HepG2 (cell line): ENCODE measurements around the gene AGER. TPM values are rescaled to one million over a fixed set of nuclear protein-coding genes. Genes with fewer than 3 reads are reported as not detected.
A peak's percentile ranks its signal among the peaks of the same experiment; 100 is the strongest.

Experiments used
- CREM ChIP-seq, 2 experiments: sonication (generic) in 1 of 2; formaldehyde crosslinking in 1 of 2; IDR thresholded peaks; 2 replicates each; pipeline versions ENCODE4 v1.4.0 to v1.6.1; 2016 to 2020; ENCODE audit warnings: antibody characterized with exemption in 1 of 2, mild to moderate bottlenecking in 1 of 2, missing genetic modification reagents in 1 of 2
- DNMT1 ChIP-seq: sonication (generic); formaldehyde crosslinking; IDR thresholded peaks from 2 replicates; pipeline ENCODE4 v1.5.1; 2020; ENCODE audit warnings: mild to moderate bottlenecking, missing genetic modification reagents
- KAT7 ChIP-seq: IDR thresholded peaks from 2 replicates; pipeline ENCODE4 v1.6.1; 2018; ENCODE audit warnings: borderline replicate concordance, missing compliant biosample characterization
- MXD4 ChIP-seq: IDR thresholded peaks from 2 replicates; pipeline ENCODE4 v1.6.1; 2016; ENCODE audit warnings: mild to moderate bottlenecking, missing biosample characterization, missing genetic modification reagents
- NFKB2 ChIP-seq: sonication (generic); formaldehyde crosslinking; IDR thresholded peaks from 2 replicates; pipeline ENCODE4 v1.4.0; 2020; ENCODE audit warnings: missing genetic modification reagents, borderline replicate concordance
- NR2F6 ChIP-seq, 2 experiments: IDR thresholded peaks; 2 replicates each; pipeline ENCODE4 v1.6.1; 2016; ENCODE audit warnings: antibody characterized with exemption in 1 of 2, mild to moderate bottlenecking in 1 of 2
- RBM22 ChIP-seq: fragments of 200-400 bp; formaldehyde crosslinking; optimal IDR thresholded peaks from 2 replicates; pipeline ENCODE3; 2017; ENCODE audit warnings: mild to moderate bottlenecking, low read length, moderate library complexity
- RFXAP ChIP-seq: sonication (generic); formaldehyde crosslinking; IDR thresholded peaks from 2 replicates; pipeline ENCODE4 v1.4.0; 2020; ENCODE audit warnings: missing genetic modification reagents, borderline replicate concordance
- RXRB ChIP-seq: IDR thresholded peaks from 2 replicates; pipeline ENCODE4 v1.6.1; 2016; ENCODE audit warnings: borderline replicate concordance, missing genetic modification reagents, missing compliant biosample characterization
- SNAPC5 ChIP-seq: sonication (generic); formaldehyde crosslinking; IDR thresholded peaks from 2 replicates; pipeline ENCODE4 v1.8.1; 2023; ENCODE audit warnings: mild to moderate bottlenecking, missing genetic modification reagents, borderline replicate concordance
- SP1 ChIP-seq, 2 experiments: fragments of 450-650 bp in 1 of 2; sonication (generic) in 1 of 2; formaldehyde crosslinking in 1 of 2; IDR thresholded peaks; 2 replicates each; pipeline versions ENCODE4 v1.4.0 to v1.6.1; 2016 to 2020; ENCODE audit warnings: missing genetic modification reagents in 1 of 2
- YY1 ChIP-seq: IDR thresholded peaks from 2 replicates; pipeline ENCODE4 v1.6.1; 2011; ENCODE audit warnings: low read length, low read depth, moderate library complexity, mild to moderate bottlenecking; ENCODE audit not compliant: insufficient read depth, insufficient replicate concordance
- ZBTB26 ChIP-seq: IDR thresholded peaks from 2 replicates; pipeline ENCODE4 v1.6.1; 2016; ENCODE audit warnings: missing compliant biosample characterization, missing genetic modification reagents, borderline replicate concordance
- ZBTB37 ChIP-seq: sonication (generic); formaldehyde crosslinking; IDR thresholded peaks from 2 replicates; pipeline ENCODE4 v1.4.0; 2020; ENCODE audit warnings: mild to moderate bottlenecking, missing genetic modification reagents
- ZEB1 ChIP-seq: IDR thresholded peaks from 2 replicates; pipeline ENCODE4 v1.6.1; 2012; ENCODE audit warnings: mild to moderate bottlenecking, low read depth, inconsistent platforms; ENCODE audit not compliant: insufficient replicate concordance
- ZNF280D ChIP-seq: sonication (generic); formaldehyde crosslinking; IDR thresholded peaks from 2 replicates; pipeline ENCODE4 v1.5.1; 2020; ENCODE audit warnings: mild to moderate bottlenecking, missing genetic modification reagents
- ZNF350 ChIP-seq: sonication (generic); formaldehyde crosslinking; IDR thresholded peaks from 2 replicates; pipeline ENCODE4 v1.4.0; 2020; ENCODE audit warnings: mild to moderate bottlenecking, low read depth, missing genetic modification reagents, borderline replicate concordance
- ZNF678 ChIP-seq: sonication (generic); formaldehyde crosslinking; IDR thresholded peaks from 2 replicates; pipeline ENCODE4 v1.4.0; 2020; ENCODE audit warnings: mild to moderate bottlenecking, missing genetic modification reagents
- ZNF761 ChIP-seq: sonication (generic); formaldehyde crosslinking; conservative IDR thresholded peaks from 2 replicates; pipeline ENCODE4 v1.4.0; 2020; ENCODE audit warnings: mild to moderate bottlenecking, missing genetic modification reagents
- ZNF839 ChIP-seq: sonication (generic); formaldehyde crosslinking; IDR thresholded peaks from 2 replicates; pipeline ENCODE4 v1.4.0; 2020; ENCODE audit warnings: missing genetic modification reagents, mild to moderate bottlenecking, borderline replicate concordance
- ZSCAN9 ChIP-seq: IDR thresholded peaks from 2 replicates; pipeline ENCODE4 v1.6.1; 2016; ENCODE audit warnings: borderline replicate concordance
- polyA plus RNA-seq, 8 experiments: library from polyadenylated mRNA; depleted of rRNA in 3 of 8; stranded (reverse) in 7 of 8; unstranded in 1 of 8; fragments of >200 nt; fragmentation: Illumina TruSeq in 4 of 8; extraction: Trizol in 4 of 8; gene quantifications; 2 replicates each; pipeline versions ENCODE4 v1.2.1 to v1.2.3, GENCODE V29; 2011 to 2016; ENCODE audit warnings: low read depth in 4 of 8, missing spikeins in 1 of 8, mixed read lengths in 1 of 8; ENCODE audit not compliant: insufficient read depth in 1 of 8
- total RNA-seq, 5 experiments: library from RNA; depleted of rRNA; stranded (reverse); fragments of >200 nt; fragmentation: Illumina TruSeq; extraction: Trizol; gene quantifications; 2 replicates each; pipeline ENCODE4 v1.2.3, GENCODE V29; 2016; ENCODE audit warnings: low read depth in 1 of 5

AGER gene
- total and polyA plus RNA-seq, 2 of the 13 experiments (the other 11 are each of a cell fraction or from before 2014, with no cell fraction given) = 1.9 to 5.1 TPM

GRCh38 chr6:32175711-32176475 is 8.2 kb downstream of the AGER start, which contains the start of gene AGPAT1 (continued):
- peak; percentile 59; the same call in 1 of the 2 replicates for TF ChIP-seq ZBTB26 (CRISPR knock-in tag)
- no peak; the same call in 1 of the 2 replicates for TF ChIP-seq ZNF761 (CRISPR knock-in tag)
- TF ChIP-seq RXRB = peak; percentile 41; the same call in 1 of the 2 replicates
- no peak for TF ChIP-seq SP1 (IDR thresholded peaks at IDR 0.05)
- TF ChIP-seq SP1 (CRISPR knock-in tag; IDR thresholded peaks at IDR 0.05) = peak; percentile 42; the same call in 1 of the 2 replicates
- TF ChIP-seq NFKB2 = peak; percentile 89; the same call in 1 of the 2 replicates
- no peak for TF ChIP-seq ZSCAN9 (CRISPR knock-in tag)
- TF ChIP-seq KAT7 (CRISPR knock-in tag) = peak; percentile 79; the same call in 1 of the 2 replicates
- TF ChIP-seq ZNF350 (CRISPR knock-in tag) = peak; percentile 63; the same call in 1 of the 2 replicates
- TF ChIP-seq NR2F6 (IDR thresholded peaks at IDR 0.05) = 0 out of 2 replicates have a peak, but pooled peaks have one; percentile 6
- no peak for TF ChIP-seq NR2F6 (CRISPR knock-in tag; IDR thresholded peaks at IDR 0.05)
- peak; percentile 32 for TF ChIP-seq YY1
- TF ChIP-seq ZNF839 (CRISPR knock-in tag) = no peak
- TF ChIP-seq ZEB1 = no peak
- peak; percentile 53; the same call in 1 of the 2 replicates for TF ChIP-seq ZNF678
- no peak for TF ChIP-seq RBM22
- peak; percentile 66; the same call in 1 of the 2 replicates for TF ChIP-seq ZNF280D (CRISPR knock-in tag)
- no peak; the same call in 1 of the 2 replicates for TF ChIP-seq MXD4 (CRISPR knock-in tag)
- TF ChIP-seq DNMT1 (CRISPR knock-in tag) = 0 out of 2 replicates have a peak, but pooled peaks have one; percentile 71
- TF ChIP-seq SNAPC5 (CRISPR knock-in tag) = no peak
- peak; percentile 66; the same call in 1 of the 2 replicates for TF ChIP-seq RFXAP (CRISPR knock-in tag)
- 0 out of 2 replicates have a peak, but pooled peaks have one; percentile 65 for TF ChIP-seq ZBTB37 (CRISPR knock-in tag)
- peak; percentile 44; the same call in 1 of the 2 replicates for TF ChIP-seq CREM (IDR thresholded peaks at IDR 0.05)
- no peak for TF ChIP-seq CREM (CRISPR knock-in tag; IDR thresholded peaks at IDR 0.05)
